GM23338 (cell line): Measurements from ENCODE around the gene GNB1.
A peak's percentile ranks its signal among the peaks of the same experiment; 100 is the strongest.

Source experiments
- EZH2 ChIP-seq: fragments of 200-600 bp; sonication (generic); IDR thresholded peaks from one replicate; pipeline ENCODE4 v1.8.0; 2017; ENCODE audit warnings: antibody characterized with exemption, mild to moderate bottlenecking, low read depth; ENCODE audit not compliant: unreplicated experiment
- EZH2phosphoT487 ChIP-seq: fragments of 200-600 bp; sonication (generic); IDR thresholded peaks from one replicate; pipeline ENCODE4 v1.8.1; 2018; ENCODE audit warnings: antibody characterized with exemption; ENCODE audit not compliant: unreplicated experiment
- JUNB ChIP-seq: IDR thresholded peaks from one replicate; pipeline ENCODE4 v1.6.1; 2016; ENCODE audit warnings: antibody characterized with exemption; ENCODE audit not compliant: unreplicated experiment
- NANOG ChIP-seq: IDR thresholded peaks from 2 replicates; pipeline ENCODE4 v1.6.1; 2016; ENCODE audit warnings: antibody characterized with exemption, borderline replicate concordance
- POLR2AphosphoS5 ChIP-seq: IDR thresholded peaks from 2 replicates; pipeline ENCODE4 v1.6.1; 2016; ENCODE audit warnings: antibody characterized with exemption, low read depth
- ZNF114 ChIP-seq: fragments of 250-450 bp; sonication (Bioruptor Pico); IDR thresholded peaks from 2 replicates; pipeline ENCODE4 v1.5.0; 2020; ENCODE audit warnings: mild to moderate bottlenecking, moderate library complexity
- TF ChIP-seq, protein P1 (sequence below), 2 experiments: fragments of 200-600 bp in 1 of 2; sonication (generic) in 1 of 2; conservative IDR thresholded peaks; 2 replicates each; pipeline versions ENCODE4 v1.5.1 to v1.6.1; 2016 to 2017; ENCODE audit warnings: antibody characterized with exemption in 2 of 2, low read depth in 2 of 2, mild to moderate bottlenecking in 2 of 2, moderate library complexity in 1 of 2
- TF ChIP-seq, protein P2 (sequence below): IDR thresholded peaks from 2 replicates; pipeline ENCODE4 v1.6.1; 2016; ENCODE audit warnings: antibody characterized with exemption
- TF ChIP-seq, protein P3 (sequence below): IDR thresholded peaks from one replicate; pipeline ENCODE4 v1.6.1; 2018; ENCODE audit warnings: antibody characterized with exemption; ENCODE audit not compliant: unreplicated experiment

DNA sequence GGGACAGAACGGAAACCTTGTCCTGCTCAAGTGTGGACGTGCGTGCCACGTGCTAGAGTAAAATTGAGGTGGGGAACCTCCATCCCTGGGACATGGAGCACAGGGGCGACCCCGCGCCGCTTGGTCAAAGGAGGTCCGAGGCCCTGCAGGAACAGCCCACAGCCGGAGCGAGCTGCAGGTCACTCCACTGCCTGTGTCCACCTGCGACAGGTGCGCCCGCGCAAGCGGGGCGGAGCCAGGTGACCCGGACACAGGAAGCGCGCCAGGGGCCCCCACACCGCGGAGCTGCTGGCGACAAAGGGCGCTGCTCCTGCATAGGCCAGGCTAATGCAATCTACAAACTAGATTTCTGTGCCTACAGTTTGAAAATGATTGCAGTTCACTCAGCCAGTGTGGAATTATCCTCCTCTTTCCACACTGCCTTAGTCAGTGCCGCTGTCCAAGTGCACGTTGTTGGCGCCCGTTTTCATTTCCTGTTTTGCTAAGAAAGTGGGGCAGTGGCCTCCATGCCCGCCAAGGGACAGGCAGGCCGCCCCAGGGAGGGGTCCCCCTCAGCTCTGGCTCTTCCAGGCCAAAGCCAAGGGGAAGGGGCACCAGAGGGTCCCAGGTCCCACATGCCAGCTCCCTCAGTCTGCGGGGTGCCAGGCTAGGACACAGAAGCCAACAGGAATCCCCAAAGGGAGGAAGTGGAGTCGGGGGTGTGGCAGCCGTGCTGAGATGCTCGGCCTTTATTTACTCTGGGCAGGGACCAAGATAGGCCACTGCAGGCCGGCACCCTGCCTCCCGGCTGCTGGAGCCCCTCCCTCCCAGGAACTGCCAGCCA is 108.3 kb downstream of the GNB1 start:
- TF ChIP-seq, protein P1, sequence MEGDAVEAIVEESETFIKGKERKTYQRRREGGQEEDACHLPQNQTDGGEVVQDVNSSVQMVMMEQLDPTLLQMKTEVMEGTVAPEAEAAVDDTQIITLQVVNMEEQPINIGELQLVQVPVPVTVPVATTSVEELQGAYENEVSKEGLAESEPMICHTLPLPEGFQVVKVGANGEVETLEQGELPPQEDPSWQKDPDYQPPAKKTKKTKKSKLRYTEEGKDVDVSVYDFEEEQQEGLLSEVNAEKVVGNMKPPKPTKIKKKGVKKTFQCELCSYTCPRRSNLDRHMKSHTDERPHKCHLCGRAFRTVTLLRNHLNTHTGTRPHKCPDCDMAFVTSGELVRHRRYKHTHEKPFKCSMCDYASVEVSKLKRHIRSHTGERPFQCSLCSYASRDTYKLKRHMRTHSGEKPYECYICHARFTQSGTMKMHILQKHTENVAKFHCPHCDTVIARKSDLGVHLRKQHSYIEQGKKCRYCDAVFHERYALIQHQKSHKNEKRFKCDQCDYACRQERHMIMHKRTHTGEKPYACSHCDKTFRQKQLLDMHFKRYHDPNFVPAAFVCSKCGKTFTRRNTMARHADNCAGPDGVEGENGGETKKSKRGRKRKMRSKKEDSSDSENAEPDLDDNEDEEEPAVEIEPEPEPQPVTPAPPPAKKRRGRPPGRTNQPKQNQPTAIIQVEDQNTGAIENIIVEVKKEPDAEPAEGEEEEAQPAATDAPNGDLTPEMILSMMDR (conservative IDR thresholded peaks at IDR 0.05; ENCODE audit: low read depth in 2 of 2) = no peak
- TF ChIP-seq EZH2 (no peak), NANOG (no peak), EZH2phosphoT487 (no peak), POLR2AphosphoS5 (peak; percentile 53), JUNB (no peak), ZNF114 (no peak)
- TF ChIP-seq, protein P2, sequence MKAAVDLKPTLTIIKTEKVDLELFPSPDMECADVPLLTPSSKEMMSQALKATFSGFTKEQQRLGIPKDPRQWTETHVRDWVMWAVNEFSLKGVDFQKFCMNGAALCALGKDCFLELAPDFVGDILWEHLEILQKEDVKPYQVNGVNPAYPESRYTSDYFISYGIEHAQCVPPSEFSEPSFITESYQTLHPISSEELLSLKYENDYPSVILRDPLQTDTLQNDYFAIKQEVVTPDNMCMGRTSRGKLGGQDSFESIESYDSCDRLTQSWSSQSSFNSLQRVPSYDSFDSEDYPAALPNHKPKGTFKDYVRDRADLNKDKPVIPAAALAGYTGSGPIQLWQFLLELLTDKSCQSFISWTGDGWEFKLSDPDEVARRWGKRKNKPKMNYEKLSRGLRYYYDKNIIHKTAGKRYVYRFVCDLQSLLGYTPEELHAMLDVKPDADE = peak; percentile 48; the same call in 1 of the 2 replicates
- TF ChIP-seq, protein P3, sequence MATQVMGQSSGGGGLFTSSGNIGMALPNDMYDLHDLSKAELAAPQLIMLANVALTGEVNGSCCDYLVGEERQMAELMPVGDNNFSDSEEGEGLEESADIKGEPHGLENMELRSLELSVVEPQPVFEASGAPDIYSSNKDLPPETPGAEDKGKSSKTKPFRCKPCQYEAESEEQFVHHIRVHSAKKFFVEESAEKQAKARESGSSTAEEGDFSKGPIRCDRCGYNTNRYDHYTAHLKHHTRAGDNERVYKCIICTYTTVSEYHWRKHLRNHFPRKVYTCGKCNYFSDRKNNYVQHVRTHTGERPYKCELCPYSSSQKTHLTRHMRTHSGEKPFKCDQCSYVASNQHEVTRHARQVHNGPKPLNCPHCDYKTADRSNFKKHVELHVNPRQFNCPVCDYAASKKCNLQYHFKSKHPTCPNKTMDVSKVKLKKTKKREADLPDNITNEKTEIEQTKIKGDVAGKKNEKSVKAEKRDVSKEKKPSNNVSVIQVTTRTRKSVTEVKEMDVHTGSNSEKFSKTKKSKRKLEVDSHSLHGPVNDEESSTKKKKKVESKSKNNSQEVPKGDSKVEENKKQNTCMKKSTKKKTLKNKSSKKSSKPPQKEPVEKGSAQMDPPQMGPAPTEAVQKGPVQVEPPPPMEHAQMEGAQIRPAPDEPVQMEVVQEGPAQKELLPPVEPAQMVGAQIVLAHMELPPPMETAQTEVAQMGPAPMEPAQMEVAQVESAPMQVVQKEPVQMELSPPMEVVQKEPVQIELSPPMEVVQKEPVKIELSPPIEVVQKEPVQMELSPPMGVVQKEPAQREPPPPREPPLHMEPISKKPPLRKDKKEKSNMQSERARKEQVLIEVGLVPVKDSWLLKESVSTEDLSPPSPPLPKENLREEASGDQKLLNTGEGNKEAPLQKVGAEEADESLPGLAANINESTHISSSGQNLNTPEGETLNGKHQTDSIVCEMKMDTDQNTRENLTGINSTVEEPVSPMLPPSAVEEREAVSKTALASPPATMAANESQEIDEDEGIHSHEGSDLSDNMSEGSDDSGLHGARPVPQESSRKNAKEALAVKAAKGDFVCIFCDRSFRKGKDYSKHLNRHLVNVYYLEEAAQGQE = no peak
